ENCODE results near the gene DPYD. TPM values are rescaled to one million over a fixed set of nuclear protein-coding genes. Genes with fewer than 3 reads are reported as not detected.

The DPYD gene
- total RNA-seq, 1 donor from 2014 or later = 12.6 TPM

DNA sequence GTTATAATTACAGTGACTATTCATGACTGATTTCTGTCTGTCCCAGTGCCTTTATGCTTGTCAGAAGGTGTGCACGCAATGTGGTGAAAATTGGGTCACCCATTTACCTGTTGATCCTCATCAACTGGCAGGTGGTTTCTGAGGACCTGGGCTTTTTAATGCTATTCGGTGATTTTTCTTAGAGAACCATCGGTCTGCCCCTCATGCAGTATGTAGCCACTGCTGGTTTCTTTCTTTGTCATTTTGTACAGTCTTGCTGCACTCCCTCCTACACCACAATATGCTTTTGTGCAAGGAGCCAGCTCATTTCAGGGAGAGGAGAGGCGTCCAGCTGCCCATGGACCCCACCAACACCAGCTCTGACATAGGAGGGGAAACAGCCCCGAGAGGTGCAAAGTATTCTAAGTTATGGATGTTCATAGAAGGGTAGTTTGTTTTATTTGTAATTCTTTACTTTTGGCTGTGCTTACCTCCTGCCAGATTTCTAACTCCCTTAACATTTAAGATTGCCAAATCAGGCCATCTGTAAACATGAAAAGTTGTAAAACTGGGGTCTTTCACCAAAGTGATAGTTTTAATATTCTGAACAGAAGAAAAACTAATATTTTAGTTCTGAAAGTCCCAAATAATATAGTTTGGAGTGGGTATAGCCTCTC is 873.9 kb downstream of the DPYD start:
- CTCF ChIA-PET = no interaction called here
- Mint-ChIP-seq H3K9me3 (no peaks in the 10 kb centered on the region), H3K36me3 (ENCODE audit: low read depth) (no peaks in the 10 kb centered on the region), H3K27me3 (no peaks in the 10 kb centered on the region), H3K27ac (no peak overlapping the region), H3K4me3 (no peak overlapping the region), H3K4me1 (no peaks in the 10 kb centered on the region)
- intact Hi-C loops (cut with micrococcal nuclease) = no loop called here
- DNase-seq (no peak), ATAC-seq (ENCODE audit: low read depth) (no peak)
- POLR2A ChIA-PET = no interaction called here
- TF ChIP-seq, protein P1, sequence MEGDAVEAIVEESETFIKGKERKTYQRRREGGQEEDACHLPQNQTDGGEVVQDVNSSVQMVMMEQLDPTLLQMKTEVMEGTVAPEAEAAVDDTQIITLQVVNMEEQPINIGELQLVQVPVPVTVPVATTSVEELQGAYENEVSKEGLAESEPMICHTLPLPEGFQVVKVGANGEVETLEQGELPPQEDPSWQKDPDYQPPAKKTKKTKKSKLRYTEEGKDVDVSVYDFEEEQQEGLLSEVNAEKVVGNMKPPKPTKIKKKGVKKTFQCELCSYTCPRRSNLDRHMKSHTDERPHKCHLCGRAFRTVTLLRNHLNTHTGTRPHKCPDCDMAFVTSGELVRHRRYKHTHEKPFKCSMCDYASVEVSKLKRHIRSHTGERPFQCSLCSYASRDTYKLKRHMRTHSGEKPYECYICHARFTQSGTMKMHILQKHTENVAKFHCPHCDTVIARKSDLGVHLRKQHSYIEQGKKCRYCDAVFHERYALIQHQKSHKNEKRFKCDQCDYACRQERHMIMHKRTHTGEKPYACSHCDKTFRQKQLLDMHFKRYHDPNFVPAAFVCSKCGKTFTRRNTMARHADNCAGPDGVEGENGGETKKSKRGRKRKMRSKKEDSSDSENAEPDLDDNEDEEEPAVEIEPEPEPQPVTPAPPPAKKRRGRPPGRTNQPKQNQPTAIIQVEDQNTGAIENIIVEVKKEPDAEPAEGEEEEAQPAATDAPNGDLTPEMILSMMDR (IDR thresholded peaks at IDR 0.05) = no peak

DNA sequence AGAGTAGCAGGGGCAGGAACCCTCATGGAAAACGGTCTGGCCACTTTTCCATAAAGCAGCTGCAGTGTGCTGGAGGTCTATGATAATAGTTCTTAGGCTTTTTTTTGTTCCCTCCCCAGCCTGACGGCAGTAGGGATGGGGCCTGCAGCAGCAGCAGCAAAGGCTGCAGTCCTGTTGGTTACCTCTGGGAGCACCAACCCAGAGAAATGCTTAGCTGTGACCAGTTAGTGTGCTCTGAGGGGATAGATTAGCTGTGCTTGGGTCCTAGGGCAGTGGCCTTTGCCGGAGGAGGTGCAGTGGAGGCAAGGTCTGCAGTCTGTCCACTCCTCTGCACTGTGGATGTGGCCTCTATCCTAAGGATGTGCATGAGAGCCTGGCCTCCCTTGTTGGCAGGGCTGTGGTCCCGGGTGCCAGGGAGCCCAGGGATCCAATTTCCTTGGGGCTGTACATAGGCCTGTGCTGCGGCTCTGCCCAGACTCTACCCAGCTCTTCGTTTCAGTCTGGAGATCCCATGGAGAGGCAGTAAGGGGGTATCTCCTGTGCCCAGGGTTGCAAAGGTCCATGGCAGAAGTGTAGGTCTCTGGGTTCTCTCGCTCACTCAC is 876.6 kb downstream of the DPYD start:
- CTCF ChIA-PET = no interaction called here
- intact Hi-C loops (cut with micrococcal nuclease) = no loop called here

DNA sequence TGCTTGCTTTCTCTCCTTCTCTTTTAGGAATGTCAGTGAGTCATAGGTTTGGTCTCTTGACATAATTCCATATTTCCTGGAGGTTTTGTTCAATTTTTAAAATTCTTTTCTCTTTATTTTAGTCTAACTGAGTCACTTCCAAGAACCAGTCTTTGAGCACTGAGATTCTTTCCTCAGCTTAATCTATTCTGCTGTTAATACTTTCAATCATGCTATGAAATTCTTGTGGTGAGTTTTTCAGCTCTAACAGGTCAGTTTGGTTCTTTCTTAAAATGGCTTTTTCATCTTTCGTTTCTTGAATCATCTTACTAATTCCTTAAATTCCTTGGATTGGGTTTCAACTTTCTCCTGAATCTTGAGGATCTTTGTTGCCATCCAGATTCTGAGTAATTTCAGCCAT is 878.3 kb downstream of the DPYD start:
- CTCF ChIA-PET = no interaction called here
- no peaks in the 10 kb centered on the region for H3K4me1 Mint-ChIP-seq
- H3K9me3 Mint-ChIP-seq = peaks cover 6% of the 10 kb centered on the region

More for the DNA sequence above, 876.6 kb downstream of the DPYD start:
- no peak overlapping the region for H3K27ac Mint-ChIP-seq
- peaks cover 4% of the 10 kb centered on the region for H3K9me3 Mint-ChIP-seq
- ATAC-seq (ENCODE audit: low read depth) (no peak), DNase-seq (no peak)
- H3K36me3 Mint-ChIP-seq (ENCODE audit: low read depth) = no peaks in the 10 kb centered on the region
- H3K4me1 Mint-ChIP-seq = no peaks in the 10 kb centered on the region
- H3K4me3 Mint-ChIP-seq = no peak overlapping the region
- H3K27me3 Mint-ChIP-seq = no peaks in the 10 kb centered on the region
- TF ChIP-seq, protein P1 (IDR thresholded peaks at IDR 0.05) = no peak
- POLR2A ChIA-PET = no interaction called here

DNA sequence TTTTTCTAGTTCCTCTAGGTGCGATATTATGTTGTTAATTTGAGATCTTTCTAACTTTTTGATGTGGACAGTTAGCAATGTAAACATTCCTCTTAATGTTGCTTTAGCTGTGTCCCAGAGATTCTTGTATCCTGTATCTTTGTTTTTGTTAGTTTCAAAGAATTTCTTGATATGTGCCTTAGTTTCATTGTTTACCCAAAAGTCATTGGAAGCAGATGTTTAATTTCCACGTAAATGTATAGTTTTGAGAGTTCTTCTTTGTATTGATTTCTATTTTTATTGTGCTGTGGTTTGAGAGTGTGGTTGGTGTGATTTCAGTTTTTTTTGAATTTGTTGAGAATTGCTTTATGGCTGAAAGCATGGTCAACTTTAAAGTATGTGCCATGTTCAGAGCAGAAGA is 879.8 kb downstream of the DPYD start:
- TF ChIP-seq, protein P1 (IDR thresholded peaks at IDR 0.05) = no peak
- H3K9me3 Mint-ChIP-seq = peaks cover 6% of the 10 kb centered on the region
- no peak overlapping the region for H3K27ac Mint-ChIP-seq
- POLR2A ChIA-PET = no interaction called here
- no peak for ATAC-seq (ENCODE audit: low read depth)
- H3K36me3 Mint-ChIP-seq (ENCODE audit: low read depth) = no peaks in the 10 kb centered on the region
- no peaks in the 10 kb centered on the region for H3K27me3 Mint-ChIP-seq
- CTCF ChIA-PET = no interaction called here
- H3K4me3 Mint-ChIP-seq = no peak overlapping the region
- DNase-seq = no peak
- intact Hi-C loops (cut with micrococcal nuclease) = no loop called here
- no peaks in the 10 kb centered on the region for H3K4me1 Mint-ChIP-seq

More for the DNA sequence above, 878.3 kb downstream of the DPYD start:
- no peak for DNase-seq
- no peak overlapping the region for H3K4me3 Mint-ChIP-seq
- ATAC-seq (ENCODE audit: low read depth) = no peak
- H3K27ac Mint-ChIP-seq = no peak overlapping the region
- intact Hi-C loops (cut with micrococcal nuclease) = no loop called here
- H3K36me3 Mint-ChIP-seq (ENCODE audit: low read depth) = no peaks in the 10 kb centered on the region
- TF ChIP-seq, protein P1 (IDR thresholded peaks at IDR 0.05) = no peak
- no peaks in the 10 kb centered on the region for H3K27me3 Mint-ChIP-seq
- POLR2A ChIA-PET = no interaction called here

DNA sequence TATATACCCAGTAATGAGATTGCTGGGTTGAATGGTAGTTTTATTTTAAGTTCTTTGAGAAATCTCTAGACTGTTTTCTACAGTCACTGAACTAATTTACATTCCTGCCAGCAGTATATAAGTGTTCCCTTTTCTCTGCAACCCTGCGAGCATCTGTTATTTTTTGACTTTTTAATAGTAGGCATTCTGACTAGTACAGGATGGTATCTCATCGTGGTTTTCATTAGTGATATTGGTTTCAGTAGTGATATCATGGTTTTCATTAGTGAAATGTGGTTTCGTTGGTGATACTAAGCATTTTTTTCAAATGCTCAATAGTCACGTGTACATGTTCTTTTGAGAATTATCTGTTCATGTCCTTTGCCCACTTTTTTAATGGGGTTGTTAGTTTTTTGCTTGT is 882.4 kb downstream of the DPYD start:
- ChIA-PET CTCF (no interaction called here), POLR2A (no interaction called here)
- TF ChIP-seq, protein P1 (IDR thresholded peaks at IDR 0.05) = no peak
- Mint-ChIP-seq H3K27ac (no peak overlapping the region), H3K36me3 (ENCODE audit: low read depth) (no peaks in the 10 kb centered on the region), H3K4me1 (no peaks in the 10 kb centered on the region), H3K9me3 (peaks cover 6% of the 10 kb centered on the region), H3K4me3 (no peak overlapping the region), H3K27me3 (no peaks in the 10 kb centered on the region)
- DNase-seq (no peak), ATAC-seq (ENCODE audit: low read depth) (no peak)
- intact Hi-C loops (cut with micrococcal nuclease) = no loop called here

Data from activated B cell treated with CpG ODN at 0.5 μM for 24 hours (primary cell).